GM15510 (cell line): ENCODE results near the gene RUNX3.
A peak's percentile ranks its signal among the peaks of the same experiment; 100 is the strongest.

Source experiments
- POLR2A ChIP-seq: IDR thresholded peaks from 3 replicates; pipeline ENCODE4 v1.6.1; 2011; ENCODE audit warnings: borderline replicate concordance; ENCODE audit not compliant: insufficient read length; ENCODE audit errors: extremely low read depth

Gene RUNX3

GRCh38 chr1:24917327-24918074 is 12.6 kb downstream of the RUNX3 start:
- no peak for TF ChIP-seq POLR2A

GRCh38 chr1:24915816-24916602 is 14.1 kb downstream of the RUNX3 start:
- no peak for TF ChIP-seq POLR2A

- no peak for TF ChIP-seq POLR2A
Observed at GRCh38 chr1:24914226-24915069, 15.6 kb downstream of the RUNX3 start.

GRCh38 chr1:24913616-24914225 is 16.4 kb downstream of the RUNX3 start:
- TF ChIP-seq POLR2A: no peak

- TF ChIP-seq POLR2A: no peak
Observed at GRCh38 chr1:24913274-24913604, 16.8 kb downstream of the RUNX3 start.

- no peak for TF ChIP-seq POLR2A
Observed at GRCh38 chr1:24912376-24913273, 17.5 kb downstream of the RUNX3 start.

- peak; percentile 2 for TF ChIP-seq POLR2A
Observed at GRCh38 chr1:24911651-24912155, 18.4 kb downstream of the RUNX3 start.

- peak; percentile 28 for TF ChIP-seq POLR2A
Observed at GRCh38 chr1:24910751-24911650, 19.1 kb downstream of the RUNX3 start.

- TF ChIP-seq POLR2A: no peak
Observed at GRCh38 chr1:24910210-24910609, 19.9 kb downstream of the RUNX3 start.

GRCh38 chr1:24909388-24909898 is 20.6 kb downstream of the RUNX3 start:
- TF ChIP-seq POLR2A: no peak

GRCh38 chr1:24908591-24909259 is 21.4 kb downstream of the RUNX3 start:
- TF ChIP-seq POLR2A: peak; percentile 29
